Neural crest cell (in vitro differentiated cells): ENCODE measurements around the gene DTL. TPM values are rescaled to one million over a fixed set of nuclear protein-coding genes. Genes with fewer than 3 reads are reported as not detected.

Source experiments
- DNase-seq: peaks from one replicate; pipeline ENCODE4 v3.0.0; 2021; ENCODE audit warnings: low read depth, mixed read lengths, low spot score
- H3K27ac Mint-ChIP-seq: one replicate; pipeline ENCODE4 v1.8.0; 2021; ENCODE audit warnings: mild to moderate bottlenecking, mixed read lengths; ENCODE audit not compliant: unreplicated experiment
- H3K27me3 Mint-ChIP-seq: 2 replicates; pipeline ENCODE4 v1.8.0; 2021; ENCODE audit warnings: low read depth, mild to moderate bottlenecking, mixed read lengths
- H3K36me3 Mint-ChIP-seq: 2 replicates; pipeline ENCODE4 v1.8.0; 2021; ENCODE audit warnings: low read depth, mild to moderate bottlenecking, mixed read lengths
- H3K4me1 Mint-ChIP-seq: 2 replicates; pipeline ENCODE4 v1.8.0; 2021; ENCODE audit warnings: mixed read lengths
- H3K4me3 Mint-ChIP-seq: one replicate; pipeline ENCODE4 v1.8.0; 2021; ENCODE audit warnings: mild to moderate bottlenecking, mixed read lengths
- H3K9me3 Mint-ChIP-seq: 2 replicates; pipeline ENCODE4 v1.8.0; 2021; ENCODE audit warnings: mixed read lengths
- CTCF ChIP-seq: fragments of 200-600 bp; sonication (generic); conservative IDR thresholded peaks from 2 replicates; pipeline ENCODE4 v1.5.0; 2021; ENCODE audit warnings: antibody characterized with exemption, mild to moderate bottlenecking
- microRNA-seq: library from miRNA; unstranded; fragments of <30 nt; microRNA quantifications from one replicate; pipeline ENCODE4, GENCODE V29; 2020
- total RNA-seq: library from RNA; stranded (reverse); gene quantifications from 2 replicates; pipeline ENCODE4 v1.2.1, GENCODE V29; 2021

Gene DTL
- total RNA-seq, 1 donor from 2014 or later = 82.4 TPM

- Mint-ChIP-seq H3K27me3 (no peaks in the 10 kb centered on the region), H3K27ac (no peak overlapping the region), H3K4me1 (peaks cover 6% of the 10 kb centered on the region), H3K4me3 (no peak overlapping the region), H3K9me3 (peaks cover 5% of the 10 kb centered on the region), H3K36me3 (no peaks in the 10 kb centered on the region)
- no peak for DNase-seq
- no peak for TF ChIP-seq CTCF
Observed at GRCh38 chr1:212152869-212153268, 117.3 kb downstream of the DTL start.

- Mint-ChIP-seq H3K27me3 (no peaks in the 10 kb centered on the region), H3K9me3 (peaks cover 5% of the 10 kb centered on the region), H3K4me1 (peaks cover 6% of the 10 kb centered on the region), H3K36me3 (no peaks in the 10 kb centered on the region), H3K4me3 (no peak overlapping the region), H3K27ac (no peak overlapping the region)
- no peak for TF ChIP-seq CTCF
- DNase-seq = no peak
Observed at GRCh38 chr1:212153635-212154034, 118.1 kb downstream of the DTL start.

Small RNAs within 50 kb of the gene (microRNA-seq; reads per million reads assigned to microRNA genes)
- gene MIR3122 = not detected

Other genes starting within 250 kb of the DTL start
- 28.5 and 30.3 TPM in 2 replicates for gene LPGAT1, start 205.0 kb upstream of the DTL start, total RNA-seq
- 30.2 and 36.6 TPM in 2 replicates for gene INTS7, start 191 bp upstream of the DTL start, total RNA-seq
- 11.9 and 13.0 TPM in 2 replicates for gene PPP2R5A, start 249.7 kb downstream of the DTL start, total RNA-seq